ENCODE data around the gene THSD4.

GRCh38 chr15:71449363-71449762, 334.1 kb downstream of the THSD4 start:
- no peak for TF ChIP-seq CTCF (IDR thresholded peaks at IDR 0.05; ENCODE audit: insufficient read depth, low read depth, low read length)
- TF ChIP-seq EZH2 (IDR thresholded peaks at IDR 0.05; ENCODE audit: insufficient read depth, low read length) = no peak
